GM19467 (cell line): ENCODE data around the gene TTC32.

Experiments used
- ATAC-seq: cut with Tn5 transposase; IDR thresholded peaks from one replicate; pipeline ENCODE4 v1.9.1; 2021; ENCODE audit warnings: mild to moderate bottlenecking, moderate library complexity; ENCODE audit not compliant: unreplicated experiment

Gene TTC32

DNA sequence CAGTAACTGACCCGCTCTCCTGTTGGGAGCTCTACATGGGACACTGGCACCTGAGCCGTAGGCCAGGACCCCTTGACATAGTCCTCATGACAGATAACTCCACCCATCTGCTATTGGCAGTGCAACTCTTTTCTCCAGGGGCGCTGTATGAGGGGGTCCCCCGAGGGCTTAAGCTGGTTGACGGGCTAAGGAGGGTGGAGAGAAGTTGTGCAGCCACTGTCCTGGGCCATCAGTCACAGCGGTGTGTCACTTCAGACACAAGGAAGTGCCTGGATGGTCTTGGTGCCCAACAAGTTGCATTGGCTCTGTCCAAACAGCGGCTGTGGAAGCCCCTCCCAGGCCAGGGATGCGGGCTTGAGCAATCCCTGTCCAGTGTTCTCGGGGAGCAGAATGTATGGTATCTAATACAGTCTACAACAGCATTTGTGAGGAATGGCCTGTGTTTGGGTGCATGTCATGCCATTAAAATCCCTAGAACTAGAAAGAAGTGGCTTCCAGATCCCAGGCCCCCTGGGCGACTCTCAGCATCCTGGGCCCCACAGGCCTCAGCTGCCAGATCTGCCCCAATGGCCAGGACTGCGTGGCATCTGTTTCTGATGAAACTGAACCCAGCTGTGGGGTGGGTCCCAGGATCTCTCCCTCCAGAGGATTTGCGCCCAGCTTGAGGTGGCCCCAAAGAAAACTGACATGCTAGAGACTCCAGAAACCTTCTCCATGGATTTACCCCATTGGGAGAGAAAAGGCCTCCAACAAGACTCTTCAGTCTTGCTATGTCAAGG lies 23.3 kb downstream of the TTC32 start:
- ATAC-seq, result no peak

DNA sequence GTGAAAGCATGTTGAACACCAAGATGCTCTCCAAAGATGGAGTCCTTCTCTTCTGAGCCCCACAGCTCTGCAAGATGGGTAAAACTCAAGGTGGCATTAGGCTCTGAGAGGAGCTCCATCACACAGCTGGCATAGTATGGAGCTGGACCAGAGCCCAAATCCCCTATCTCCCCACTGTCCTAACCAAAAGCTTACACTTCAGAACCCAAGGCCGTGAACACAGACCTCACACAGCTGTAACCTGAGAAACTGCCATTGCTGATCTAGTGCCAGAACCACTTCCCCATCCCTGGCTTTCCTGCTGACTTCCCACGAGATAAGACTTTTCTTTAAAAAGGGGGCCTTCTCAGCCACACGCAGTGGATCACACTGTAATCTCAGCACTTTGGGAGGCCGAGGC lies 25.0 kb downstream of the TTC32 start:
- no peak for ATAC-seq

DNA sequence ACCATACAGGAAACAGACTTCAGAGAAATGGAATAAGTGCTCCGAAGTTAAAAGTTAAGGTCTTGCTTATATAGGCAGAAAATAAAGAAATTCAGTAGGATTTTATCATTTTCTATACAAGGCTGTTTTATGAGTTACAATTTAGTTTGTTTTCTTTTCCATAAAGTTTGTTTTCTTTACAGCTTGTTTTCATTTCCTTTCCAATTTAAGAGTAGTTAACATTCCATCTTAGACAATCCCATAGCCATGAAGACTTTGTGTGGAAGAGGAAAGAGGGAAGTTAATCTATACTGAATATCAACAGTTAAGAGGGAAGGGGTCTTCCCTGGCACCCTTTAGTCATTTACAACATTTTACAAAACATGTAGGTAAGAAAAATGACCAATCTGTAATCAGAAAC lies 26.5 kb downstream of the TTC32 start:
- no peak for ATAC-seq

DNA sequence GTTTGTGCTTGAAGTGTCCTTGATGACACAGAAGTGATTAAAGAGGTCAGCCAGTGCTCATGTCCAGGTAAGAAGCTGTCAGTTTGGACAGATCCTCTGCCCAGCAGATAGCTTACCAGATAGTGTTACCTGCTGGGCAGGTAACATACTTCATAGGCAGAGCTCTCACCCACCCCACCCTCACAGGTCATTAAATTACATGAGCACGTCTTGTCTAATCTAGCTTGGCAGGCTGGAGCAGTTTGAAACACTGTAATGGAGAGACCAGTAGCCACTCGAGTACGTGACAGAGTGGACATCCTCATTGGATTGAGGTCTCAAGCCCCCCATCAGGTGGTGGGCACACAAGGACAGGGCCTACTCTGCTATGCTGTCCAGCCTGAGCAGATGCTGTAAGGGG lies 27.1 kb downstream of the TTC32 start:
- ATAC-seq, result no peak

DNA sequence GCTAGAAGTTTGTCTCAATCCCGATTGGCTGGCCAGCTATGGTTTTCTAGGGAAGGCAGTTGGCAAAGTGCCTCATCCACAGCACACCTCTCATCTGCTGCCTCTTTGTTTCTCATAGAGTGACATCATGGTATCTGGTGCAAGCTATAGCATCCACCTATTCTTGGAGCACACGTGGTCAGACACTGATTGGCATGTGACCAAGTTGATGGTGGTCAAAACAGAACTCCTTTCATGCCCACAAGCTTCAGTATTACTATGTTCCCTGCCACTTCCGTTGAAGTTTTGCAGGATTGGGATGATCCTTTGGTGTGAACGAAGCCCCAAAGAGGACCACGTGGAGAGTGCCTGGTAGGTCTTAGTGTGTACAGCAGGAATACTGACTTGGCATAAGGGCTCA lies 28.8 kb downstream of the TTC32 start:
- no peak for ATAC-seq

DNA sequence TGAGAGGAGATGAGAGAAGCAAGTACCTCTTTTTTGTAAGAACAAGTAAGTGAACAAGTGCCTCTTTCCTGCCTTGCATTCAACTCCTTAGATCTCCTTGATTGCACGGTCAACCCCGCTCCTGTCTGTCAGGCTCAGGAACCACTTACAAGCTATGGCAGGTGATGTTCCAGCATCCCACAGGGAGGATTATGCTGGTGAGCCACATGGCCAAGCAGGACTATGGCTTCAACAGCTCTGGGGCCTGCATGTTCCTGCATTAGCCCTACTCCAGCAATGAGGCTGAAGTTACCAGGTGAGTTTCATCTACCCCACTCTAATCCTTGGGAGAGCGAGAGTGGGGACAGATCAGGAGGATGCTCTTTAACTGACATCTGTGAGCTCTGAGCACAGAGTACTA lies 29.5 kb downstream of the TTC32 start:
- no peak for ATAC-seq

DNA sequence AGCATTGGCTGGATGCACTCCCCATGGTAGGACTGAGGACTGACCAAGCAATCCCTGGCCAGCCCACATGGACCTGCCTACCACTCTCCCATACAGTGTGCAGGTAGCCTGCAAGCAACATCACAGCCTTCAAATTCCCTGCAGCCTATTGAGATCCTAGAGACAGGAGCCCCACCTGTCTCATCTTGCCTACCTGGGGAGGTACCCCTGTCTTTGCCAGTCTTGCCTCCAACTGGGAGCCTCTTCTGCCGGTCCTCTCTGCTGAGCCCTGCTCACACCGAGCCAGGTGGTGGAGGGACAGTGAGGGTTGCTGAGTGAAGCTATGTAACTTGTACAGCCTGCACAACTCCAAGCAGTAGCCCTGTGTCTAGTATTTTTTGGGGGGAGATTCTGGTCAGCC lies 29.9 kb downstream of the TTC32 start:
- ATAC-seq, result no peak

DNA sequence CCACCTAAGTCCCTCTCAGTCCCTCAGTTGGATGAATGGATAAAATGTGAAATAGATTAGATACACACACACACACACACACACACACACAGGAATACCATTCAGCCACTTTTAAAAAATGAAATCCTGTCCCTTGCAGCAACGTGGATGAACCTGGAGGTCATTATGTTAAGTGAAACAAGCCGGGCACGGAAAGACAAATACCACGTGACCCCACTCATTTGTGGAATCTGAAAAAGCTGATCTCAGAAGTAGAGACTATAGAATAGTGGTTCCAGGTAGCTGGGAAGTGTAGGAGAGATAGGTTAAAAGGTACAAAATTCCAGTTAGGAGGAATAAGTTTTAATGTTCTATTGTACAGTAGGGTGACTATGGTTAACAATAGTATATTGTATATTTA lies 31.0 kb downstream of the TTC32 start:
- no peak for ATAC-seq

DNA sequence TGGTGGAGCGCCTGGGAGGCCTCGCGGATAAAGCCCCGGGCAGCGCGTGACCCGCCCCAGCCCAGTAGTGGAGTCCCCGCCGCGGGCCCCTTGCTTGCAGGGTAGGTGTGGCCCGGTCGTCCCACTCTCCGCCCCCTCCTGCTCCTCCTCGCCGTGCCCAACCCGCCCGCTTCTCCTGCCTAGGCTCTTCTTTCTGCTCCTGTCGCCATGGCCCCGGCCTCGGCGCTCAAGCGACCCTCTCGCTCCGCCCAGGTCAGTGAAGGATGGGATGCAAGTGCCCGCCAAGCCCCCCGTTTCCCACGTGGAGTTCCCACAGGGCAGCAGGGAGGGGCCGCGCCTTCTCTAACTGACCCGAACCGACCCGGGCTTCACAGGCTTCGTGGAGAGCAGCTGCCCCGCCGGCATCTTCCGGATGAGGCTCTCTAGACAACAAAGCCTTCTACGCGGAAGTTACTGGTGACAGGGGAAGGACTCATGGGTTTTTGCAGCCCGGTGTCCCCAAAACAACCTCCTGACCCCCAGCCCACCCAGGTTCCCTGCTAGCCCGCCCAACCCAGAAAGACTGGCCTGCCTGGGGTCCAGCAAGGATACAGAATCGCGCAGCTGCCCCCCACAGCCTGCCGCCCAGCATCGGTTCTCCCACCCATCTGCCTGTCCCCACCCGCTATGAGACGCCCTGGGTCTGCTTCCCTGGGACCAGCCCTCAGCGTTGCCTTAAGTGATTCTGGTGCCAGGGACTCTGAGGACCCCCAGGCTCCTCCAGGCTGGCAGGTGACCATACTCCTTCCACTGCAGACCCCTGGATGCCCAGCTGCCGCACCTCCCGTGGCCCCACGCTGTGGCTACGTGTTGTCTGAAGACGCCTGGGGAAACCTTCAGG lies 32.8 kb downstream of the TTC32 start:
- ATAC-seq, result peak; percentile 58

DNA sequence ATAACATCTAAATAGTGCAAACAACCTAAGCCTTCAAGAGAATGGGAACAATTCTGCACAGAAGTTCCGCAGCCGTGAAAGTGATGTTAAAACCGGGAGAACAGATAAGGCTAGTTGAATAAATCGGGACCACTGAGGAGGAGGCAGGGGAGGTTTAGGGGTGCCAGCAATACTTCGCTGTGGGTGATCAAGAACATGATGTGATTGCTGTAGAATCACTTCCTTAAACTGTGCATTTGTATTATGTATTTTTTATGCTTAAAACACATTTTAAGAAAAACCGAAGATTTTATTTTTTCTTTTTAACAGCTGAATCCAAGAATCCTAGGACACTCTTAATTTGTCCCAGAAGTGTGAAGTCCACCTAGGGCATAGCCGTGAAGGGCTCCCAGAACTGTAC lies 33.6 kb downstream of the TTC32 start:
- ATAC-seq, result no peak

DNA sequence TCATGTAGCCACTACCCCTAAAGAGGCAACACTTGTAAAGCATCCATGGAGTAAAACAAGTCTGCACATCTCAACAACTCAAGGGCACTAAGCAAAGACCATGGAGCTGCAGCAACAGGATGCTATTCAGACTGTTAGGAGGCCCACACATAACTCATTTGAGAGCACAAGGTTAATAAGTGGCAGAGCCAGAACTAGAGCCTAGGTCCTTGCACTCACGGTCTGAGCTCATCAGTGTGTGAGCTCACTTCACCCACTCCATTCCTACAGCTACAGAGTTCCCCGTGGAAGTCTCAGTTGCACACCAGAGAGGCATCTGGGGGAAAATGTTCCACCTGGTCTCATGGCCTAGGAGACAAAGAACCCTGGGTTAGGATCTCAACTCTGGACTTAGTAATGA lies 35.0 kb downstream of the TTC32 start:
- peak; percentile 43 for ATAC-seq

DNA sequence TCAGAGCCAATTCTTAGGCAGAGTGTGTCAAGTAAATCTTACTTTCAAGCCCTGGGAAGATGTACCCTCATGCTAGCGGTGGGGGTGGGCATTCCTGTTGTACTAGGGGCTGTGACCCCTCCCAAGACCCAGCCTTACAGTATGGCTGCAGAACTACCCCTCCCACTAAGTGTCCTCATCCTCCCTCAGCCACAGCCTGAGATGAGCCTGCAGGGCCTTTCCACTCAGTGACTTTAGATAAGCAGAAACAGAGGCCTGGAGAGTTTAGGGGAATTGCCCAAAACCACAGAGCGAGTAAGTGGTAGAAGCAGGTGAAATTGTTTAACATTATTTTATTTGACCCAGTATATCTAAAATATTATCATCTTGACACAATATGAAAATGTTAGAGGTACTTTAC lies 36.6 kb downstream of the TTC32 start:
- no peak for ATAC-seq

DNA sequence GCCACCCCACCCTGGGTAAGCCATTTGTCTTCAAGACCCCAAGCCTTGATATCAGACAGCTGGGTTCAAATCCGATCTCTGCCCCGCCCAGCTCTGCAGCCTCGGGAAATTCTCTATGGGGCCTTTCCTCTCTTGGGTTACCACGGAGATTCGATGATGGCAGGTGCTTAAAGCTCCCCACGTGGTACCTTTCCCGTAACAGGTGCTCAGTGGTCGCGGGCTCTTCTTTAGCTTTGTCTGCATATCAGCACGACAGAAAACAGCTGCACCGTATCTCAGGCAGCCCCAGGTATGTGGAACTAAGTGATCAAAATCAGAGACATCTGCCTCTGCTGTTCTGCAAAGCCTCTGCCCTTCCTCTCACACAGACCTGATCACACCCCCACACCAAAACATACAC lies 37.4 kb downstream of the TTC32 start:
- ATAC-seq, result no peak

DNA sequence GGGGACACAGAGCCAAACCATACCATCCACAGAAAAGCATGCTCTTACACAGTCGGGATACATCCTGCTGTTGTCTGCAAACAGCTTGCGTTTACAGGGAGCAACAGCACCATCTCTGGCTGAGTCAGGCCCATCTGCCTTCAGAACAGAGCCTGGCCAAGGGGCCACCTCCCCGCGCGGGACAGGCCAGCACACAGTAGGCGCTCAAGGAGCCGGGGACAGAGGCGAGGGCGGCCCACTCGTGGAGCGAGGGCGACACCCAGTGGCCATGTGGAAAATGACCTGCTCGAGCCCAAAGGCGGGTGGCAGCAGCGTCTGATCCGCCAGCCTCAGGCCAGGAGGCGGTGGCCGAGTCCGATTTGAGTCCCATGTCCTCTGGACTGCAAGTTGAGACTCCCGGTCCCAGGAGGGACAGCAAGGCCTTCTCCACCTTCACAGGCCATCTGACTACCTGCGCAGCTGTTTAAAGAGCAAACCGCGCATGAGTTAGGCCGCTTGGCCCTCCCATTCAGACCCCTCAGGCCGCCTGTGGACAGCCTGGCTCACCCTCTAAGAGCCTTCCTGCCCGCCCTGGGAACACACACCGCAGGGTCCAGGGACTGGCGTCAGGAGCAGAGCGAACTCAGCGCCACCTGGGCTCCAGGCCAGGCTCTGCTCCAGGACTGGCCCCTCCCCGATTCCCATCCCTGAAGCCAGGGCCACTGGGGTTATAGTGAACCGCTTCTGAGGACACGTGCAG lies 38.3 kb downstream of the TTC32 start:
- peak; percentile 61 for ATAC-seq

DNA sequence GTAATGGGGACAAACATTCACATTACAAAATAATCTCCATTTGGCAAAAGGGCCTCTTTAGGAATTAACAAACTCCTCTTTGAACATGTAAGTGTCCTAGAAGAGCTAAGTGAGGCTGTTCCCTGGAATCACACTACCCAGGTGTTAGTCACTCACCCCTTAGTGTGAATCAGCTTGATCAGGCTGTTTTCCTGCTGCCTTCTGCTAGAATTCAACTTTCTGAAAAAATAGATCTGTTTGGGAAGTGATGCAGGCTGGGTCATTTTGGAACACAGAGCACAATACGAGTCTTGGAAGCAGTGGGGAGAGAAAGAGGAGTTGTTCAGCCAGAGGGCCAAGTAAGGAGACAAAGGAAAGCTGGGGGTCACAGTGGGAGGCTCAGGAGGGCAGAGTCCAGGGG lies 40.0 kb downstream of the TTC32 start:
- ATAC-seq, result no peak

DNA sequence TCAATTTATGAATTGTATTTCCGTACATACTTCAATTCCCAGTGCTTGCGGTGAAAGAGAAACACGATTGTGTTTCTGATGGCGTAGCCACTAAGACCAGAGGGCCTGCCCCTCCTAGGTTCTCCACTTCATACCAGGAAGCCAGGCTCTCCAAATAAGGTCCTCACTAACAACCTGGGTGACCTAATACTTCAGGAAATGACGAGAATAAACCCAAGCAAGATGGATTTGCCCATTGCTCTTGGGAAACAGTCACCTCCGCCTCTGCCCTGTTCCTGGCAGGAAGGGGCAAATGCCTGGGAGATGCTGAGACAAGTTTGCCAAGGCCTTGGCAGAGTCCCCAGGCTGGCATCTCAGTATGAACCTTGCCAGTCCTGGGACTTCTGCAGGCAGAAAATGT lies 41.8 kb downstream of the TTC32 start:
- no peak for ATAC-seq

DNA sequence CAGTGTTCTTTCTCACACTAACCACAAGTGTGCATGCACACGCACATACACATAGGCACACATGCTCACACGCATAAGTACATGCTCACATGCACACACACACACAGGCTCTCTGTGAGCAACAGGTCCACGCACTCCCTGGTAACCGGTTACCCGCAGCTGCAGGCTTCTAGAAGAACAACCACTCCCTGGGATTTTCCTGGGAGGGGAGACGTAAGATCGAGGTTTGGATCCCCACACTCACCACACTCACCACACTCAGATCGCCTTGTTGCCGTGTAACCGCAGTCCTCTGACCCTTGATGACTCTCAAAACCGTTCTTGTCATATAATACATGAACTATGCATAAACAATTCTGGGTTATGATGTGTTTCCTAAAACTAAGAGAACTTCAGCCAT lies 42.2 kb downstream of the TTC32 start:
- ATAC-seq, result no peak

DNA sequence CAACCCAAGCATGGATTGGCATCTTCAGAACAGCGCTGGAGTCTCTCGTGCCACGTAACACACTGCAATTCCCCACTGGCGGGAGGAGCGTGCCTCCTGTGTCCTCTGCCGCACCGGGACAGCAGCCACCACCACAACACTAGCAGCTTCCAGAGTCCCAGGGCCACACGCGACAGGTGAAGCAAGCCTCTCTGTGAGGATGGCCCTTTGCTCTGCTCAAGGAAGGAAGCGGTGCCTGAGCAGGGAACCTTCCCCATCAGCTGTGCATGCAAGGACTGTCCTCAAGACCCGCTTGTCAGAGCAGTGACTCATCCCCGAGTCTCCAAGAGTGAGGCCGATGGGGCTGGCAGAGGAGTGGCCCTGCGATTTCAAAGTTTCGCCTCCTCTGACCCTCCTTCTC lies 44.0 kb downstream of the TTC32 start:
- no peak for ATAC-seq

DNA sequence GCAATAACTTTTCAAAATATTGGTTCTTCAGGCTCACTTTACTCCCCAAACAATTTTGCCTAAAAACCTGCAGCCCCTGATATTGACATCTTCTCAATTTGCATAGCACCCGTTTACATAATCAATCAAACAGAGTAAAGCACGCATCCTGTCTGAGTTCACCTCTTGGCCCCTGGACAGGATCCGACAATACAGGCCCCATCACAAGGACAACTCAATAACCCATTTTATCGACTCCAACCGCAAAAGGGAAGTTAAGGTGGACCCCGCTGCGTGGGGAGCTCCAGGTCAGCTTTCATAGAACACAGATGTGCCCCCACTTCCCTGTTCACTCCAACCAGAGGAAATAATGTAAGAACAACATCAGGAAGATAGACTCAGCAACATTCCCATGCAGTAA lies 44.7 kb downstream of the TTC32 start:
- ATAC-seq, result no peak

DNA sequence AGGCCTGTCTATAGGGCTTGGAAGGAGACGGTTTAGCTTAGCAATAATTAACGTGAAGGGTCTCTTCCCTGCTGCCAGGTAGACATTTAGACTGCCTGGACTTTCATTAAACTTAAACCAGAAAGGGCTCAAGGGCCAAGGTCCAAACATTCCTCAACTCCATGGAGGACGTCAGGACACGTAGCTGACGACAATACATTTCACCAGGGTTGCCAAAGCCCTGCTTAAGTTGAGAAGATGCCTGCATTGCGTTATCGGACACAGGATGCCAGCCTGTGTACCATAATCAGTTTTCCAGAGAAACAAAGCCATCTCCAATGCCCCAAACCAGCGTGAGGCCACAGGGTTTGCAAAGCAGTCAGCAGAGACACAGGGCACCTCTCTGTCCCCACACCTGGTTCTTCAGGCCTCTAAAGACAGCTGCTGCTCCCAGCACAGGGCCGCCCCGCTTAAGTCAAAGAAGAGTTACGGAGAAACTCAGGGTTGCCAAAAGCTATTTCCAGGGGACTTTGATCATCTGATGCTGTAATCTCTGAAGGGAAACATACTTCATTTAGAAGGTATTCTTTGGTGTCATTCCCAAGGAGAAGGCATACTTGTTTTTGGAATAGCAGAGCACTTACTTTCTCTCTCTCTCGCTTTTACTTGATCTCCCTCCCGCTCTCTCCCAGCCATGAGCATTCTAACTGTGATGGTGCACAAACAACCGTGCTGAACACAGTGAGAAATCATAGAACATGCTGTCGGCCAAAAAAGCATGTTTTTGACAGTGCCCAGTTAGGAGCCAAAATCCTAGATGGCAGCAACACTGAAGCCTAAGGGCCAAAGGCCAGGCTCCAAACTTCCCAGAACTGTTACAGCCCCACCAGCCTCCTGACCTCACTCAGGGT lies 46.0 kb downstream of the TTC32 start:
- no peak for ATAC-seq
